ELF-1 (cell line): ENCODE results near the gene NINJ2.

Source experiments
- DNase-seq: peaks from one replicate; pipeline ENCODE4 v3.0.0-alpha.2; 2016; ENCODE audit warnings: low read depth, low spot score

NINJ2 gene

GRCh38 chr12:531951-532585 is 131.2 kb downstream of the NINJ2 start:
- no peak for DNase-seq

GRCh38 chr12:530821-531220 is 132.4 kb downstream of the NINJ2 start:
- DNase-seq: no peak

GRCh38 chr12:530308-530707 is 132.9 kb downstream of the NINJ2 start:
- no peak for DNase-seq

- no peak for DNase-seq
These were observed 135.5 kb downstream of the NINJ2 start for GRCh38 chr12:527729-528128.

- no peak for DNase-seq
These were observed 136.0 kb downstream of the NINJ2 start for GRCh38 chr12:527241-527640.

GRCh38 chr12:526089-526488 is 137.2 kb downstream of the NINJ2 start:
- no peak for DNase-seq

GRCh38 chr12:524167-524951 is 138.9 kb downstream of the NINJ2 start:
- DNase-seq: peak; percentile 74

- DNase-seq: no peak
These were observed 140.4 kb downstream of the NINJ2 start for GRCh38 chr12:522692-523378.

- no peak for DNase-seq
These were observed 143.1 kb downstream of the NINJ2 start for GRCh38 chr12:520119-520518.

- DNase-seq: no peak
These were observed 145.7 kb downstream of the NINJ2 start for GRCh38 chr12:517538-517937.
